Glomerular endothelial cell (primary cell): ENCODE measurements around the gene ATL1. TPM values are rescaled to one million over a fixed set of nuclear protein-coding genes. Genes with fewer than 3 reads are reported as not detected.
"Not testable (repeated sequence)": the region's sequence is repeated elsewhere in the genome, so short reads cannot be mapped to it uniquely, and the experiment has no call there.

Experiments
- DNase-seq: peaks from one replicate; pipeline ENCODE4 v3.0.0-alpha.2; 2011; ENCODE audit warnings: low read depth, low spot score; ENCODE audit errors: extremely low read depth
- total RNA-seq: library from RNA; depleted of rRNA; stranded (reverse); fragments of >200 nt; gene quantifications from 2 replicates; pipeline ENCODE4 v1.2.3, GENCODE V29; 2015

Gene ATL1
- total RNA-seq, 1 donor from 2014 or later = 2.9 TPM

DNA sequence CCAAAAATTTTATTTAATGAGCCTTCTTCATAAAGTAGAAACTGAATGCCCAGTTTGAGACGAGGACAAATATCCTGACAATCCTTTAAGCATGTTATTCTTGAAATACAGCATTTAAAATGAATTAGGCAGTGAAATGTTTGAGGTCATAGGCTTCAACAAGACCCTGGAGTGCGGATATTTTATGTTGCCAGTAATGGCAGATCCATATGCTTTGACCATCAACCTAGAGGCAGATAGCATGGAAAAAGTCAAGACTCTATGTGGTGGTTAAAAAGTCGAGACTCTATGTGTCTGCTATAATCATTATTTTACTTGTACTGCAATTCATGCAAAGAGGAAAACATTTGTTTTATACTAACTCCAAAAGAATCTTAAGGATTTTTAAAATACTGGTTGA, 25.5 kb upstream of the ATL1 start:
- DNase-seq = no peak

DNA sequence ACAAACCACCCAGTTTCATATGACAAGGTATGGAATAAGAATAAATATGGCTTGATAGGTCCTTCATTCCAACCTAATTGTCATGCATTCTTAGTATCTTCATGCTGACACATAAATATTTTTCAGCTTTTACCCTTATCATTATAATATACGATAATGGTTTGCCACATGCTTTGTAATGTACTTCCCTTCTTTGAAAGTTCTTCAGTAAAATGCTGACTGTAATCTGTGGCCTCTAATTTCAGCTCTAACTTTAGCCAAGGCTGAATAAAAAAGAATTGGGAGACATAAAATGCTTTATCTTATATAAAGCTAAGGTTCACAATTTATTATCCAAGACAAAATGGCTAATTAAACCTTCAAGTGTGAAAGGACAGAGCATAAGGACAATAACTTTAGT, 24.9 kb upstream of the ATL1 start:
- DNase-seq = no peak

DNA sequence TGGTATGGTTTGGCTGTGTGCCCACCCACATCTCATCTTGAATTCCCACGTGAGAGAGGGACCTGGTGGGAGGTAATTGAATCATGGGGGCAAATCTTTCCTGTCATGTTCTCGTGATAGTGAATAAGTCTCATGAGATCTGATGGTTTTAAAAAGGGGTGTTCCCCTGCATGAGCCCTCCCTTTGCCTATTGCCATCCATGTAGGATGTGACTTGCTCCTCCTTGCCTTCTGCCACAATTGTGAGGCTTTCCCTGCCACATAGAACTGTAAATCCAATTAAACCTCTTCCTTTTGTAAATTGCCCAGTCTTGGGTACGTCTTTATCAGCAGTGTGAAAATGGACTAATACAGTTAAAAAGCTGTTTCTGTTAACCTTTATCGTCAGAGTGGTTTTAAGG, 21.9 kb upstream of the ATL1 start:
- DNase-seq = not testable (repeated sequence)

- no peak for DNase-seq
These were observed 20.9 kb upstream of the ATL1 start for GRCh38 chr14:50539051-50539450.

DNA sequence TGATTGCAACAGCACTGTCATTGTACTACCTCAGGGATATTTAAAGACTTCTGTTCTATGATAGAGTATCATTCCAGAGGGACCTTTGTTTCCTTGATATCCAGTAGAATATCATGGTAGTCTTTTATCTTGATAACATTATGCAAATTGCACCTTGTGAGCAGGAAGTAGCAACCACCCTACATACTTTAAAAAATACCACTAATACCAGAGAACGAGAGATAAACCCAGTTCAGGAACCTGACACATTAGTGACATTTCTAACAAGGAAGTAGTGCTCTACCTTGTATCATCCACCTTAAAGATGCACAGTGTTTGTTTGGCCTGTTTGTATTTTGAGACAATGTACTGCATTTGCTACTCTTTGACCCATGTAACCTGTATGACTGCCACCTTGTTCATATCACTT, 18.8 kb upstream of the ATL1 start:
- no peak for DNase-seq

DNA sequence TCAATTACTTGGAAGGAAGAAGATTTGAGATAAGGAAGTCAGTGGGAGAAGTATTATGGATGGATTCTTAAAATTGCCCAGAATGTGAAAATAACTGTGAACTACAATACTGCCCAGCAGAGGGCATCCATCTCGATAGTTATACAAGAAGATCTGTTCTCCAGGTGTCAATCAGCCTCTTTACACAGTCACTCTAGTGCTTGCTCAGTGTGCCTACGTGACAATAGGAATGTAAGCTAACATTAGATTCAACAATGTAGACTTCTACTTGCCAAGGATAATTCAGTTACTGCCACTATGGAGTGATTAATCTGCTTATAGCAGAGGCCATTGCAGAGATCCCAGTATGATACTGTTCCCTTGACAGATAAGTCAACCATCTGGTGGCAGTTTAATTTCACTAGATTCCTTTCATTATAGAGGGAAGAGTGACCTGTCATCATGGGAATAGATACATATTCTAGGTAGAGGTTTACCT, 17.0 kb upstream of the ATL1 start:
- DNase-seq = no peak

GRCh38 chr14:50544911-50545310, 15.0 kb upstream of the ATL1 start:
- DNase-seq = no peak

DNA sequence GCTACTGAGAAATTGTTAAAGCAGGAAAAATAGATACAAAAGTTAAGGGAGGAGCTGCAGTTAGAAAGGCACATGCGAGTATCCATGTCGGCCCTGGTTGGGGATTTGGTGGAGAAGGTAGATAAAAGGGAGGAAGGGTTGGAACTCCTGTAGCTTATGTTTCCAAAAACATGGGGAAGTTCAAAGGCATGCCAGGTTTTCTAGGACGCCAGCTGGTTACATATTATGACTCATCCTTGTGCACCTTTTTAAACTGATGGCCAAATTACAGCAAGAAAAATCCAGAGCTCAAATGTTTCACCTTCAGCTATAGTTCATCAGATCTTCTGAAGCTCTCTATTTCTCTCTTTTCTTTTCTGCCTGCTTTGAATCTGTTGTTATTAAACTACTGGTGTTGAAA, 14.3 kb upstream of the ATL1 start:
- no peak for DNase-seq

DNA sequence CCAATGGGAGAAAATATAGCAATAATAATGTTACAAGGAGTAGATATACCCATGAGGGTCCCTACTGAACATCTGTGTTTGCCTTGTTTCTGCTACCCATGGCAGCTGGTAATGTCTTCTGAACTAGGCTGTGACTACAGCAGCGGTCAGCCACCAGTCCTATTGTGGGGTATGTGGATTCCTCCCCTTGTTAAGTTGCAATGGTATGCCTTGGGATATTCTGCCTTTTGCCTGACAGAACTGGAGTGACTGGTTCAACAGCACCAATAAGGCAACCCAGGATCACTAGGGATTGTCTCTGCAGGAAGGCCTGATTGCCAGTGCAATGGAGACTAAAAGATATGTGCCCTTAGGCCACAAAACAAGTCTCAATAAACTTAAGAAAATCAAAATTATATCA, 9.7 kb upstream of the ATL1 start:
- DNase-seq = no peak

- DNase-seq = no peak
These were observed 8.1 kb upstream of the ATL1 start for GRCh38 chr14:50551877-50552276.

DNA sequence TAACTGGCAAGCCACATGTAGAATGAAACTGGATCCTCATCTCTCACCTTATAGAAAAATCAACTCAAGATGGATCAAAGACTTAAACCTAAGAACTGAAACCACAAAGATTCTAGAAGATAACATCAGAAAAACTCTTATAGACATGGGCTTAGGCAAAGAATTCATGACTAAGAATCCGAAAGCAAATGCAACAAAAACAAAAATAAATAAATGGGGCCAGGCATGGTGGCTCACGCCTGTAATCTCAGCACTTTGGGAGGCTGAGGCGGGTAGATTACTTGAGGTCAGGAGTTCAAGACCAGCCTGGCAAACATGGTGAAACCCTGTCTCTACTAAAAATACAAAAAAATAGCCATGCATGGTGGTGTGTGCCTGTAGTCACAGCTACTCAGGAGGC, 7.1 kb upstream of the ATL1 start:
- DNase-seq = not testable (repeated sequence)

GRCh38 chr14:50560931-50561285, 963 bp downstream of the ATL1 start:
- no peak for DNase-seq

DNA sequence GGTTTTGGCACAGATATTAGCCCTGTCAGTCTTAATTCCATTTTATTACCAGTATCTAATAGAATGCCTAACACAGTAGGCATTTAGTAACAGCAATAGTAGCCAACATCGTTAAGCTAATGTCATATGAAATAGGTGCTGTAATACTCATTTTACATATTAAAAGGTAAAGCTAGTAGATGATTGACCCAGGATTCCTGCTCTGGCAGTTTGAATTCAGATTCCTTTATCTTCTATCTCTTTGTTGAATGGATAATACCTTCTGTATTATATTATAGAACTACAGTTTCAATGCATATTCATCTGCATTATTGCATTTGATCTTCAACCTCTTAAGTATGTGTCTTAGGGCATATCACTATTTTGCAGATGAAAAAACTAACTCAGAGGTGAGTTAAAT, 2.9 kb downstream of the ATL1 start:
- DNase-seq = no peak

DNA sequence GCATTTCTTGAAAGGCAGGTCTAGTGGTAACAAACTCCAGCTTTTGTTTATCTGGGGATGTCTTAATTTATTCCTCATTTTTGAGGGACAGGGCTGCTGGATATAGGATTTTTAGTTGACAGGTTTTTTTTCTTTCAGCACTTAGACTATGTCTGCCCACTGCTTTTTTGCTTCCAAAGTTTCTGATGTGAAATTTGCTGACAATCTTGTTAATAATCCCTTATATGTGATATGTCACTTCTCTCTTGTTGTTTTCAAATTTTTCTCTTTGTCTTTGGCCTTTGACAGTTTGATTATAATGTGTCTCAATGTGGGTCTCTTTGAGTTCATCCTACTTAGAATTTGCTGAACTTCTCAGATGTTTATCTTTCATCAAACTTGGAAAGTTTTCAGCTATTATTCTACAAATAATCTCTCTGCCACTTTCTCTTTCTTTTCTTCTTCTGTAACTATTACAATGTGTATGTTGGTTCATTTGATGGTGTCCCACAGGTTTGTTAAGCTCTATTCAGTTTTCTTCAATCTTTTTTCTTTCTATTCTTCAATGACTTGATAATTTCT, 9.8 kb downstream of the ATL1 start:
- DNase-seq = no peak

- no peak for DNase-seq
These were observed 13.9 kb downstream of the ATL1 start for GRCh38 chr14:50573862-50574261.

DNA sequence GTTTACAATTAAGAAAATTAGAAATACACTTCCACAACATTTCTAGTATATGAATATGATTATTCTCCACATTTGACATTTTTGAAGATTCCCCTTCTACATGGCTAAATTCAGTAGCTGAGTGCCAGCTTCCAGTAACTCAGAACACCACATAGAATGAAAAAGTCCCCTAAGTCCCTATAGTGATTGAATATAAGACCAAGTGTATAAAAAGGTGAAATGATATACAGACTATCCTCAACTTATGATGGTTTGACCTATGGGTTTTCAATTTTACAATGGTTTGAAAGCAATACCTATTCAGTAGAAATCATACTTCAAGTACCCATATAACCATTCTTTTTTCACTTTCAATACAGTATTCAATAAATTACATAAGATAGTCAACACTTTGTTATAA, 15.8 kb downstream of the ATL1 start:
- no peak for DNase-seq

GRCh38 chr14:50577982-50578381, 18.0 kb downstream of the ATL1 start:
- DNase-seq = no peak

DNA sequence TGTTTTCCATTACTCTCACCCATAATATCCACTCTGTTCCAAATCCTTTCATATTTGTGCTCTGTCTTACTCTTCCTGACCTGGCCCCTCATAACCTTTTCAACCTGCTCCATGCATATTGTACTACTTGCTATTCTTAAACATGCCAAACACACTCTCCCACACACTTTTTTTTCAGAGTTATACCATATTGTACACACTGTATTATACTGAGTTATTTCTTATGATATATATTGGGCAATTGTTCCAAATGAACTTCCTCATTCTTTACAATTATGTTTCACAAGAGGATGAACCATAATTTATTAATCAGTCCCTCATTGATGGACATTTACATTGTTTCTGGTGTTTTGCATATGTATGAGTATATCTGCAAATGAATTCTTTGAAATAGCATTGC, 18.5 kb downstream of the ATL1 start:
- DNase-seq = no peak

DNA sequence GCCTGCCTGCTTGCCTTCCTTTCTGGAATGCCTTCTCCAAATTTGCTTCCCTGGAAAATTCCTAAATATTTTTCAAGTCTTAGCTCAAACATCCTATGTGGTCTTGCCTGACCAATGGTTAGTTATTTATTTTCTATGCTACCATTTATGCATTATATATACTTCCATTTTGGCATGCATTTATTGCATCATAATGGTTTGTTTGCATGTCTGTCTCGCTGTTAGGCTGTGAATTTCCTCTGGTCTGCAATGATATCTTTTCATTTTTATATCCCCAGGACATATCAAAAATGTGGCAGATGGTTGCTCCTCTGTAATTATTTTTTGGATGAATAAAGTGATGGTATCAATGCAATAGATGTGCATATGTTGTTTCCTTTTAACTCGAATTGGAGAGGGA, 30.5 kb downstream of the ATL1 start:
- DNase-seq = no peak

- DNase-seq = no peak
These were observed 34.8 kb downstream of the ATL1 start for GRCh38 chr14:50594577-50595316.

GRCh38 chr14:50598765-50599164, 38.8 kb downstream of the ATL1 start:
- DNase-seq = no peak

- peak; percentile 41 for DNase-seq
These were observed 39.9 kb downstream of the ATL1 start for GRCh38 chr14:50599700-50600444.
